ENCODE results near the gene ATP5F1D.

ATP5F1D gene

GRCh38 chr19:1283207-1283916 is 41.8 kb downstream of the ATP5F1D start:
- no peak for DNase-seq

- DNase-seq = no peak
These were observed 42.4 kb downstream of the ATP5F1D start for GRCh38 chr19:1283917-1284292.

GRCh38 chr19:1284293-1284978 is 42.9 kb downstream of the ATP5F1D start:
- no peak for DNase-seq

- DNase-seq = no peak
These were observed 43.6 kb downstream of the ATP5F1D start for GRCh38 chr19:1284979-1285736.

- DNase-seq = peak in 2 of 3 donors; percentile 25 to 57
These were observed 44.3 kb downstream of the ATP5F1D start, which contains the start of gene EFNA2 for GRCh38 chr19:1285737-1286360. Gene EFNA2 (plus strand): TSS chr19:1285873. CDS start chr19:1286169, 296 bp downstream.

- DNase-seq = no peak
These were observed 45.2 kb downstream of the ATP5F1D start for GRCh38 chr19:1286487-1287353.

- DNase-seq = no peak
These were observed 46.0 kb downstream of the ATP5F1D start for GRCh38 chr19:1287354-1288225.

- no peak for DNase-seq
These were observed 46.7 kb downstream of the ATP5F1D start for GRCh38 chr19:1288226-1288612.

GRCh38 chr19:1288833-1289685 is 47.5 kb downstream of the ATP5F1D start:
- no peak for DNase-seq

GRCh38 chr19:1289686-1290025 is 48.1 kb downstream of the ATP5F1D start:
- DNase-seq = no peak

- no peak for DNase-seq
These were observed 48.7 kb downstream of the ATP5F1D start for GRCh38 chr19:1290196-1290702.

GRCh38 chr19:1290703-1291651 is 49.4 kb downstream of the ATP5F1D start:
- peak in 1 of 3 donors; percentile 30 for DNase-seq

- DNase-seq = no peak
These were observed 50.3 kb downstream of the ATP5F1D start for GRCh38 chr19:1291761-1292418.

GRCh38 chr19:1292419-1293151 is 51.0 kb downstream of the ATP5F1D start:
- DNase-seq = no peak

GRCh38 chr19:1293782-1294604 is 52.4 kb downstream of the ATP5F1D start:
- DNase-seq = no peak
